ENCODE measurements around the gene FOXC1. TPM values are rescaled to one million over a fixed set of nuclear protein-coding genes. Genes with fewer than 3 reads are reported as not detected.

The FOXC1 gene
- total and polyA plus RNA-seq, 2 donors from 2014 or later, result 18.0 to 58.5 TPM

DNA sequence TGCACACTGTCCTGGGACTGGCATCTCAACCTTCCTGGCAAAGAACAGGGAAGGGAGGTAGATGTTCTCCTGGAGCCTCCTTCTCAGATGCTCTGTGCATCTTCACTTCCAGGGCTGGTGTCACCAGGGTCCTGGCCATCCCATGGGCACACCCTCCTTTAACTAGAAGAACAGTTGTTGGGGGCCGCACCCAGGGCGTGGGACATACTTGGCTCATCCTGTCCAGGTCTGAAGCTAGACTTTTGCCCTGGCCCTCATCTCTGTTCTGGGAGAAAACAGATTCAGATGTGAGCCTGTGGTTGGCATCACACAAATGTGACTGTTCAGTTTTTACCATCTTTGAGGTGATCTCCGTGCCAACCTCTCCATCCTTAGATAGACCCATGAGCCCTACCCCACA, 41.6 kb downstream of the FOXC1 start:
- no peaks in the 10 kb centered on the region for H3K9me3 ChIP-seq (ENCODE audit: control insufficient read depth in 2 of 3, insufficient read depth in 1 of 3, low read length in 3 of 3)
- FAIRE-seq, result no peak
- no peak overlapping the region for H3K4me3 ChIP-seq (ENCODE audit: low read length in 3 of 3)
- no peak overlapping the region for H3K9ac ChIP-seq (ENCODE audit: low read length in 3 of 3)
- no peak for DNase-seq
- H3K27ac ChIP-seq (ENCODE audit: low read depth in 2 of 2, low read length in 2 of 2), result no peak overlapping the region
- no peaks in the 10 kb centered on the region for H3K36me3 ChIP-seq (ENCODE audit: control insufficient read depth in 2 of 3, insufficient read depth in 3 of 3, low read length in 3 of 3)
- TF ChIP-seq, protein P1, sequence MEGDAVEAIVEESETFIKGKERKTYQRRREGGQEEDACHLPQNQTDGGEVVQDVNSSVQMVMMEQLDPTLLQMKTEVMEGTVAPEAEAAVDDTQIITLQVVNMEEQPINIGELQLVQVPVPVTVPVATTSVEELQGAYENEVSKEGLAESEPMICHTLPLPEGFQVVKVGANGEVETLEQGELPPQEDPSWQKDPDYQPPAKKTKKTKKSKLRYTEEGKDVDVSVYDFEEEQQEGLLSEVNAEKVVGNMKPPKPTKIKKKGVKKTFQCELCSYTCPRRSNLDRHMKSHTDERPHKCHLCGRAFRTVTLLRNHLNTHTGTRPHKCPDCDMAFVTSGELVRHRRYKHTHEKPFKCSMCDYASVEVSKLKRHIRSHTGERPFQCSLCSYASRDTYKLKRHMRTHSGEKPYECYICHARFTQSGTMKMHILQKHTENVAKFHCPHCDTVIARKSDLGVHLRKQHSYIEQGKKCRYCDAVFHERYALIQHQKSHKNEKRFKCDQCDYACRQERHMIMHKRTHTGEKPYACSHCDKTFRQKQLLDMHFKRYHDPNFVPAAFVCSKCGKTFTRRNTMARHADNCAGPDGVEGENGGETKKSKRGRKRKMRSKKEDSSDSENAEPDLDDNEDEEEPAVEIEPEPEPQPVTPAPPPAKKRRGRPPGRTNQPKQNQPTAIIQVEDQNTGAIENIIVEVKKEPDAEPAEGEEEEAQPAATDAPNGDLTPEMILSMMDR (IDR thresholded peaks at IDR 0.05; ENCODE audit: borderline replicate concordance, extremely low read depth, insufficient read depth), result no peak
- no peaks in the 10 kb centered on the region for H3K27me3 ChIP-seq (ENCODE audit: control insufficient read depth, insufficient read depth, low read length)
- intact Hi-C loops (cut with DNase I), result no loop called here
- H3K4me1 ChIP-seq (ENCODE audit: control insufficient read depth in 2 of 3, insufficient read depth in 2 of 3, low read depth in 1 of 3, low read length in 3 of 3), result no peaks in the 10 kb centered on the region

DNA sequence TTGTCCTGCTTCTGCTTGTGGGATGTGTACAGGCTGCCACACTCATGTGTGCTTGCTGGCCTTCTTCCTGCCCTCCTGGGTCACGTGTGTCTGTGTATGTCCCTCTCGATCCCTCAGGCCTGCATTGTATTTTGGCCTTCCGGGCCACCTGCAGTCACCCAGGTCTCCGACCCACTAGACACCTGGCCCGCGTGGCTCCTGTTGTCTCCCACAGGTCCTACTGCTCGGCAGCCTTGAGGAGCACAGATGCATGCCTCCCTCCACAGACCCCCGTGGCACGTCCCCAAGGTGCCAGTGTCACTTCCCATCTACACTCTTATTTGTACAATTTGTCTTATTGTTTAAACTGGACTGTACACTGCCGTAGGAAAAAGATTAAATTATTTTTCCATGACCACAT, 43.1 kb downstream of the FOXC1 start:
- H3K4me1 ChIP-seq (ENCODE audit: control insufficient read depth in 2 of 3, insufficient read depth in 2 of 3, low read depth in 1 of 3, low read length in 3 of 3), result no peaks in the 10 kb centered on the region
- DNase-seq (no peak), FAIRE-seq (no peak)
- H3K9me3 ChIP-seq (ENCODE audit: control insufficient read depth in 2 of 3, insufficient read depth in 1 of 3, low read length in 3 of 3), result no peaks in the 10 kb centered on the region
- H3K27ac ChIP-seq (ENCODE audit: low read depth in 2 of 2, low read length in 2 of 2), result no peak overlapping the region
- H3K9ac ChIP-seq (ENCODE audit: low read length in 3 of 3), result no peak overlapping the region
- no peaks in the 10 kb centered on the region for H3K27me3 ChIP-seq (ENCODE audit: control insufficient read depth, insufficient read depth, low read length)
- H3K36me3 ChIP-seq (ENCODE audit: control insufficient read depth in 2 of 3, insufficient read depth in 3 of 3, low read length in 3 of 3), result no peaks in the 10 kb centered on the region
- intact Hi-C loops (cut with DNase I), result no loop called here
- no peak overlapping the region for H3K4me3 ChIP-seq (ENCODE audit: low read length in 3 of 3)
- TF ChIP-seq, protein P1 (IDR thresholded peaks at IDR 0.05; ENCODE audit: borderline replicate concordance, extremely low read depth, insufficient read depth), result no peak

DNA sequence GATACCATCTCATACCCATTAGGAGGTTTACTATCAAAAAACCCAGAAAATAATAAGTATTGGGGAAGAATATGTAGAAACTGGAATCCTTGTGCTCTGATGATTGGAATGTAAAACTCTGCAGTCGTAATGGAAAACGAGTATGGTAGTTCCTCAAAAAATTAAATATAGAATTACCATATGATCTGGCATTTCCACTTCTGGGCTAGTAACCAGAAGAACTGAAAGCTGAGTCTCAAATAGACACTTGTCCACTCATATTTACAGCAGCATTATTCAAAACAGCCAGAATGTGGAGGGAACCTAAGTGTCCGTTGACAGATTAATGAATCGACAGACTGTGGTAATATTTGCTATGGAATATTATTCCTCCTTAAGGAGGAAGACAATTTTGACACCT, 44.3 kb downstream of the FOXC1 start:
- intact Hi-C loops (cut with DNase I), result no loop called here
- Histone ChIP-seq H3K9me3 (ENCODE audit: control insufficient read depth in 2 of 3, insufficient read depth in 1 of 3, low read length in 3 of 3) (no peaks in the 10 kb centered on the region), H3K9ac (ENCODE audit: low read length in 3 of 3) (no peak overlapping the region), H3K4me3 (ENCODE audit: low read length in 3 of 3) (no peak overlapping the region), H3K27ac (ENCODE audit: low read depth in 2 of 2, low read length in 2 of 2) (no peak overlapping the region), H3K36me3 (ENCODE audit: control insufficient read depth in 2 of 3, insufficient read depth in 3 of 3, low read length in 3 of 3) (no peaks in the 10 kb centered on the region), H3K4me1 (ENCODE audit: control insufficient read depth in 2 of 3, insufficient read depth in 2 of 3, low read depth in 1 of 3, low read length in 3 of 3) (peaks cover 0 to 2% (median 0%) of the 10 kb centered on the region in 3 donors), H3K27me3 (ENCODE audit: control insufficient read depth, insufficient read depth, low read length) (no peaks in the 10 kb centered on the region)
- DNase-seq (no peak), FAIRE-seq (no peak)
- TF ChIP-seq, protein P1 (IDR thresholded peaks at IDR 0.05; ENCODE audit: borderline replicate concordance, extremely low read depth, insufficient read depth), result no peak

DNA sequence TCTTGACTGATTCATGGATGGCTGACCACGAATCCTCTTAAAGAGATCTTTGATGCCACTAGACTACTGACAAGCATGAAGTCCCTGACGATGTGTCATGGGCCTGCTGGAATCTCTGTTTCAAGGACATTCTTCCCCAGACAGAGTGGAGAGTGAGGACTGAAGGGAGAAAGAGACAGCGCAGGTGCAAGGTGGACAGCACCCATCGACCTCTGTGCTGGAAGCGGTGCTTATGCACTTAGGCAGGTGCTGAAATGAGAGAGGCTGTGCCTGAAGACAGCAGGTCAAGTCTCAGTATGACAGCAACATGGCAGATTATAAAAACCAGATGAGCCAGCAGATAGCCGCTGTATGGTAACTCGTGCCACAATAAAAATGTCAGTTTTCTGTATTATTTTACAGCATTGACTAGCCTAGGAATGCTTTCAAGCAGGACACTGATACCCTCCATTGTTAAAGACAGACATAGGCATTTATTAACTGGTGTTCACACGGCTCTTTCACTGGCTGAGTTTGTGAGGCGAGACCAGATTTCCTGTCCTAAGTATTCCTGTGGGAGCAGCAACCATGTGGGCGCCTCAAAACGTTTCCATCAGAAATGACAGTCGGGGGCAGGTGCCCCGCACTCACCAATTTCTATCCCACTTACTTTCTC, 47.5 kb downstream of the FOXC1 start:
- Histone ChIP-seq H3K27me3 (ENCODE audit: control insufficient read depth, insufficient read depth, low read length) (no peaks in the 10 kb centered on the region), H3K9me3 (ENCODE audit: control insufficient read depth in 2 of 3, insufficient read depth in 1 of 3, low read length in 3 of 3) (no peaks in the 10 kb centered on the region), H3K9ac (ENCODE audit: low read length in 3 of 3) (no peak overlapping the region), H3K4me3 (ENCODE audit: low read length in 3 of 3) (no peak overlapping the region), H3K36me3 (ENCODE audit: control insufficient read depth in 2 of 3, insufficient read depth in 3 of 3, low read length in 3 of 3) (no peaks in the 10 kb centered on the region), H3K27ac (ENCODE audit: low read depth in 2 of 2, low read length in 2 of 2) (no peak overlapping the region), H3K4me1 (ENCODE audit: control insufficient read depth in 2 of 3, insufficient read depth in 2 of 3, low read depth in 1 of 3, low read length in 3 of 3) (peaks cover 0 to 2% (median 0%) of the 10 kb centered on the region in 3 donors)
- TF ChIP-seq, protein P1 (IDR thresholded peaks at IDR 0.05; ENCODE audit: borderline replicate concordance, extremely low read depth, insufficient read depth), result no peak
- FAIRE-seq, result no peak
- intact Hi-C loops (cut with DNase I), result no loop called here
- peak in 4 of 5 donors; percentile 68 to 91 (median 82) for DNase-seq
